HT1080 (cell line): ENCODE results near the gene POU3F2. TPM values are rescaled to one million over a fixed set of nuclear protein-coding genes. Genes with fewer than 3 reads are reported as not detected.

Experiments used
- DNase-seq: peaks from one replicate; pipeline ENCODE4 v3.0.0-alpha.2; 2015; ENCODE audit warnings: low read depth
- total RNA-seq: library from RNA; depleted of rRNA; stranded (reverse); fragments of >200 nt; shearing (Covaris generic); gene quantifications from 2 replicates; pipeline ENCODE4 v1.2.3, GENCODE V29; 2014

Gene POU3F2
- total RNA-seq, 1 experiment from 2014 or later = 2.4 TPM

- no peak for DNase-seq
Observed at GRCh38 chr6:98828941-98829411, 5.4 kb upstream of the POU3F2 start.

- no peak for DNase-seq
Observed at GRCh38 chr6:98830146-98830545, 4.2 kb upstream of the POU3F2 start.

GRCh38 chr6:98831057-98831958 lies 3.1 kb upstream of the POU3F2 start:
- no peak for DNase-seq

DNA sequence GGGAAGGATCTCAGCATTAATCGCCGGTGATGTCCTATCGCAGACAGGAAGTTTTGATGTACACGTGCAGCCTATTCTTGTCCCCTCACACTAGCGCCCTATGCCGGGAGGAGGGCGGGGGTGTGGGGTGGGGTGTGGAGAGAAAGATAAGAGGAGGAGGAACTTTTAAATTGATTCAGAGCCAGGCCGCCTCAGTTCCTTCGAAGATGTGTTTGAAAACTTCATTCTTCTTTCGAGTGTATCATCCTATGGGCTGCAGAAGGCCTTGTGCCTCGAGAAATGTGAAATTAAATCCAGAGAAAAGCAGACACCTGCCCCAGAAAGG lies 2.5 kb upstream of the POU3F2 start:
- DNase-seq = no peak

- peak; percentile 67 for DNase-seq
Observed at GRCh38 chr6:98832284-98833056, 1.9 kb upstream of the POU3F2 start.

- DNase-seq = no peak
Observed at GRCh38 chr6:98833057-98833306, 1.4 kb upstream of the POU3F2 start.

DNA sequence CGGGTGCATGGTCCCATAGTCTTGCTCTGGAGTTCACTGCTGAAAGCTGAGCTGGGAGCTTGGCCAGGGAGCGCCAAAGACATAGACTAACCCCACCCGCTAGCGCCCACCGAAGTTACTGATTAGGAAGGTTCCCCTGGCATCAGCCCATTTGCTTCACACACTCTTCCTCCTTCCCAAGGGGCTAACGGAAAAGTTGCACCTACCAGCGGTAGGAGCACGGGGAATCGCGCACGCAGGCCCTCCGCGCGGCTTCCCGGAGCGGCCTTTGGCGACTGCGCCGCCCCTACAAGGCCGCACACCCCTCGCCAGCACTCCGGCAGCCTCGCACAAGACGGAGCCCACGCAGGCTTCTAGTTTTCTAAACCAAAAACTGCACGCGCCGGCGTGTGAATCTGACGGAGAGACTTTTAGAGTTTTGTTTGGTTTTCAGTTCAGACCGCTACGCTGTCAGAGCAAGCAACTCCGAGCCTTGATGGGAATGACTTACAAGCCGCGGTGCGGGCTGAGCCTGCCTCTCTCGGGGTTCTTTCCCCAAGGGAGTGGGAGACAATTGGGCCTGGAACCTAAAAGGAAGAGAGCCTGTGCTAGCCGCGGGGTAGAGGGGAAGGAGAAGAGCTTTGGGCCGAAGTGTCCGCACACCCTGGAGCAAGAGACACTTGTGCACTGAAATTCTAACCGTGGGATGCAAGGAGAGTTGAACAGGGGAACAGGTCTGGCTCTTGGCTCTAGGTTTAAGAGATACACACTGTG lies 891 bp upstream of the POU3F2 start:
- peak; percentile 46 for DNase-seq

GRCh38 chr6:98835149-98836024 lies 1.0 kb downstream of the POU3F2 start:
- DNase-seq = peak; percentile 37

DNA sequence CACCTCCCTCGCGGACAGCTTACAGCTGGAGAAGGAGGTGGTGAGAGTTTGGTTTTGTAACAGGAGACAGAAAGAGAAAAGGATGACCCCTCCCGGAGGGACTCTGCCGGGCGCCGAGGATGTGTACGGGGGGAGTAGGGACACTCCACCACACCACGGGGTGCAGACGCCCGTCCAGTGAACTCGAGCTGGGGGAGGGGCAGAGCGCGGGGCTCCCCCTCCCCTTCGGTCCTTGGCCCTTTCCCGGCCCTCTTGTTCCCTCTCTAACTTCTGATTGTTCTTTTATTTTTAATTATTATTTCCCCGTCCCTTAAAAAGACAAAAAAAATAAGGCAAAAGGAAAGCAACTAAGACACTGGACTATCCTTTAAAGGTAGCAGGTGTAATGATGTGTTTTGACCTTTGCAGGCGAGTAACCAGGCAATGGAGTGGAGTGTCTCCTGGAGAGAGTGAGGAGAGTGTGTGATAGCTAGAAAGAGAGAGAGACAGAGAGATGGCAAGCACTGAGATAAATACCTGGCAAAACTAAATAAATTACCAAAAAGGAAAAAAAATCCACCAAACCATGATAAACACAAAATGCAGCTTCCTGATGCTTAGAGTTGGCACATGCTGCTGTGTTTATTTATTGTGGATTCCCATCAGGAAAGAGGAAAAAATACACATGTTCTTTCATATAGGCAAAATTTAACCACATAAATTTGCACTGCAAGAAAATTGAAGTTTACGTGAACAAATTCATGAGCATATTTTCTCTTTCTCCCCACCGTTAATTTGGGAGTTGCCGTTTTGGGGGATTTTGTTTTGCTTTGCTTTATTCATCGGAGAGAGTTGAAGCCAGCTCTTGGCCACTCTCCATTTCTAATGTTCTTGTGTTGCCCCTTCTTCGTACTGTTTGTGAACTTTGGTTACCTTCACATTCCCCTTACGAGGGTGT lies 1.9 kb downstream of the POU3F2 start:
- DNase-seq = no peak

GRCh38 chr6:98836962-98837944 lies 2.9 kb downstream of the POU3F2 start:
- DNase-seq = no peak

DNA sequence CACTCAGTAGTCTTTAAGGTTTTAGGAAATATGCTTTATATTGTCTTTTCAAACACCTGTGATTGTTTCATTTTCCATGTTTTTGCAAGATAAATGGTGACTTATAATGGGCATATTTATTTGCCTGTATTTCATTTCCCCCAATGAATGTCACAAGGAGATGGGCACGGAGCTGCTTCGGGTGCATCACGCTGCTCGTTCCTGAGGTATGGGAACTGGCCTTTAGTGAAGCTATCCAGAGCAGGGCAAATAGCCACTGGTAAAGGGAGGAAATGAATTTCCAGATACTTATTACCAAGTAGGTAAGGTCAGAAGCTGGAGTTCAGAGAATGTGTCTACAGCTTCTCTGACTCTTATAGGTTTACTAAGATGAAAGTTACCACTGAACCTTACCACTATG lies 3.7 kb downstream of the POU3F2 start:
- DNase-seq = no peak

DNA sequence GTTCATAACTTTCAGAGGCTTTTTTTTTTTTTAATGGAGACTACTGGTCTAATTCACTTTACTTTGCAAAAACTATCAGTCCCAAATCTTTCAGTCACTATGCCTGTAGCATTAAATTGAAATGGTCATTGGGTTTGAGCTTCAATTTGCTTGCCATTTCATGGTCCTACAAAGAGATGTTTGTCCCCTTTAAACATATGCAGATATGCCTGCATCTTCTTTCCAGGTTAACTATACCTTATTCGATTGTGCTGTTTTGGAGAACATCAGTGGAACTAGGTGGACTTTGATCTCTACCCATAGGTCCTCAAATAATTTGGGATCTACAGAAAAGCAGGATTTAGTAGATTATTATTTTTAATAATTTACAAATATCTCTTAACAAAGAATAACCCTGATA lies 4.6 kb downstream of the POU3F2 start:
- DNase-seq = no peak

DNA sequence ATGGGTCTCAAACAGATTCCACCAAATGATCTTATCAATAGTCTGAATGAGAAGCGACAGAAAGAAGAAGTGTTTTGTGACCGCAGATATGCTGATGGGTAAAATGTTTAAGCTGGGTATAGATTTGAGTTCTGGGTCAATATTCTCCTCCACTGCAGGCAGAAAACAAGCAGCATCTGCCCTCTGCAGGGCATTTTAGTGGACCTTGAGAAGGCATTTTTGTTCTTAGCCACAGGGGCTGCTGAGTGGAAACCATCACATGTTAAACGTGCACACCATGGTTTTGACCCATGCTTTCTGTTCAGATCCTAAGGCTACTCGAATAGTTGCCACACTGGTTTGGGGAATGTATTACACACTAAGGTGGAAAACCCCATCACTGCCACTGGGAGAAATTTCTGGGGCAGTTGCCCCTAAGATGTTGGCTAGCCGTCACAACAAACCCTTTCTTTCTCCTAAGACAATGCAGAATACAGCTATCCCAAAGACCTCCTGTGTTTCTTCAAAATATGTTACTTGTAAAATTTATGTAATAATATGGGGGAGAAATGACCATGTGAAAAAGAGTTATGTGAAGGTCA lies 5.5 kb downstream of the POU3F2 start:
- peak; percentile 47 for DNase-seq

GRCh38 chr6:98840385-98840784 lies 6.0 kb downstream of the POU3F2 start:
- DNase-seq = no peak

DNA sequence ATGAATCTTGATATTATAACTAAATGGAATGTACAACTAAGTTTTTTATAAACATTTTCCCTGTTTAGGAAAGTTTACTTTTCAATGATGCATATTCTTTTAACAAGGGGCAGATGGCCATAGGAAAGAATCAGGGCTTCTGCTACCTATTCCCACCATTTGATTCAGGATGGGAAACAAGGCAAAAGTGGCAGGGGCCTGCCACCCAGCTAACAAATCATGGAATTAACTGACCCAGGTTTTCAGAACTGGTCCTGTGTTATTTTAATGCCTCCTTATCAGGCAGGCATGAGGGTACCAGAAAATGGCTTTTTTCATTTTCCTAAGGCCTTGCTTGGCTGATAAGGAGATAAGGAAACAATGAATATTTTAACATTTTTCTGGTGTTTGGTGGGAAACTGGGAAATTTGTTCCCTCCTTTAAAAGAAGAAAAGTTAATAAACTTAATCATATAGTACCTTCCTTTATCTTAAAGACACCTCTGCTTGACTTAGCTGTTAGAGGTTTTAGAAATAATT lies 6.7 kb downstream of the POU3F2 start:
- DNase-seq = no peak

DNA sequence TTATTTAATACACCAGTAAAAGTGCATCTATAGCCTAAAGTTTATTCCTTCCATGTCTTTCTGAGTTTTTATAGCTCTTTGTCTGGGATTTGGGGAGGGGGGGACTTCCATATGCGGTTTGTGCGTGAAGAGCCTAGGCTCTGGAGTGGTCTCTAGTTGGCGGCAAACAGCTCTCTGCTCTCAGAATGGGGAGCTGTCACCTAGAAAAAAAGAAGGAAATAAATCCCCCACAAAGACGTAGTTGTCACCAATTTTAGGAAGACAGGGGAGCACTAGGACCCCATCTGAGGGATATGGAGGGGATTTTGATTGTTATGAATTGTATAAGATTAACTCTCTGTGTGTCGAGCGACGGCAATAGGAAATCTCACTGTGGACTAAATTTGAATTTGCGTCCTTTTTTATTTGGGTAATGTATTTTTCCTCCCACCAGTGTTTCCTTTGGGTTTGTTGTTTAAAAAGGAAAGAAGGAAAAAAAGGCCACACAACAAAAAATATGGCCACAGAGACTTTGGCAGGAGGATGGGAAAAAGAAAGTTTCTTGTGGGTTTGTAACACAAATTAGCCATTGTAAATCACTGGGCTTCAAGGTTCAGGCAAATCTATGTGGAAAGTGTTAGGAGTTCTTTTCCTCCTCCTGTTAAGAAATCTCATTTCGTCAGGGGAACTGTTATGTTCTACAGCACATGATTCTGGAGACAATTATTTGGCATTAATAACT lies 7.4 kb downstream of the POU3F2 start:
- DNase-seq = no peak
